Measurements from ENCODE around the gene CAND2. TPM values are rescaled to one million over a fixed set of nuclear protein-coding genes. Genes with fewer than 3 reads are reported as not detected.
"Not testable (repeated sequence)": the region's sequence is repeated elsewhere in the genome, so short reads cannot be mapped to it uniquely, and the experiment has no call there.

The CAND2 gene
- polyA plus RNA-seq, 1 of the 3 experiments (the other 2 are of a cell fraction) = 1.5 TPM

GRCh38 chr3:12852201-12852600 lies 55.7 kb downstream of the CAND2 start:
- no peak overlapping the region for H3K4me2 ChIP-seq
- no peaks in the 10 kb centered on the region for H3K79me2 ChIP-seq (ENCODE audit: insufficient read depth)
- ChIA-PET POLR2A (no interaction called here), CTCF (interaction anchor here (1.0 to 3.0 kb wide), 4 partner anchors 11 to 43 kb away, joined by 3 to 19 read pairs (median 3); partner anchors contain the start of gene RPL32)
- WGBS (ENCODE audit: low lambda C conversion rate) = 52% methylated on average over 3 of the region's 3 CpGs
- H3K4me1 ChIP-seq (ENCODE audit: control insufficient read depth in 1 of 2, insufficient read depth in 2 of 2, low read depth in 1 of 2, low read length in 1 of 2) = no peaks in the 10 kb centered on the region; a peak in 1 of 4 replicates
- TF ChIP-seq YY1 (IDR thresholded peaks at IDR 0.05; ENCODE audit: low read depth) = no peak
- TF ChIP-seq FOXM1 (IDR thresholded peaks at IDR 0.05; ENCODE audit: low read depth) = no peak
- no peak for TF ChIP-seq RFX5 (IDR thresholded peaks at IDR 0.05; ENCODE audit: low read length)
- TF ChIP-seq POLR2AphosphoS5 (IDR thresholded peaks at IDR 0.05; ENCODE audit: low read depth, low read length) = no peak
- TF ChIP-seq GATA2 (CRISPR knock-in tag; IDR thresholded peaks at IDR 0.05) = no peak
- TF ChIP-seq JUND (IDR thresholded peaks at IDR 0.05) = no peak
- TF ChIP-seq PBX3 (IDR thresholded peaks at IDR 0.05) = no peak
- TF ChIP-seq GABPA (IDR thresholded peaks at IDR 0.05; ENCODE audit: low read depth) = no peak
- no peak for TF ChIP-seq REST (IDR thresholded peaks at IDR 0.05; ENCODE audit: low read depth, low read length)
- no peak for TF ChIP-seq TCF12 (IDR thresholded peaks at IDR 0.05)
- TF ChIP-seq SMC3 (IDR thresholded peaks at IDR 0.05; ENCODE audit: low read depth, low read length) = no peak
- no peak for TF ChIP-seq RXRA (IDR thresholded peaks at IDR 0.05; ENCODE audit: borderline replicate concordance, low read depth)
- TF ChIP-seq, protein P1, sequence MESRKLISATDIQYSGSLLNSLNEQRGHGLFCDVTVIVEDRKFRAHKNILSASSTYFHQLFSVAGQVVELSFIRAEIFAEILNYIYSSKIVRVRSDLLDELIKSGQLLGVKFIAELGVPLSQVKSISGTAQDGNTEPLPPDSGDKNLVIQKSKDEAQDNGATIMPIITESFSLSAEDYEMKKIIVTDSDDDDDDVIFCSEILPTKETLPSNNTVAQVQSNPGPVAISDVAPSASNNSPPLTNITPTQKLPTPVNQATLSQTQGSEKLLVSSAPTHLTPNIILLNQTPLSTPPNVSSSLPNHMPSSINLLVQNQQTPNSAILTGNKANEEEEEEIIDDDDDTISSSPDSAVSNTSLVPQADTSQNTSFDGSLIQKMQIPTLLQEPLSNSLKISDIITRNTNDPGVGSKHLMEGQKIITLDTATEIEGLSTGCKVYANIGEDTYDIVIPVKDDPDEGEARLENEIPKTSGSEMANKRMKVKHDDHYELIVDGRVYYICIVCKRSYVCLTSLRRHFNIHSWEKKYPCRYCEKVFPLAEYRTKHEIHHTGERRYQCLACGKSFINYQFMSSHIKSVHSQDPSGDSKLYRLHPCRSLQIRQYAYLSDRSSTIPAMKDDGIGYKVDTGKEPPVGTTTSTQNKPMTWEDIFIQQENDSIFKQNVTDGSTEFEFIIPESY (IDR thresholded peaks at IDR 0.05; ENCODE audit: borderline replicate concordance, low read depth) = no peak
- no peak for TF ChIP-seq RAD21 (IDR thresholded peaks at IDR 0.05; ENCODE audit: low read length)
- TF ChIP-seq, protein P2, sequence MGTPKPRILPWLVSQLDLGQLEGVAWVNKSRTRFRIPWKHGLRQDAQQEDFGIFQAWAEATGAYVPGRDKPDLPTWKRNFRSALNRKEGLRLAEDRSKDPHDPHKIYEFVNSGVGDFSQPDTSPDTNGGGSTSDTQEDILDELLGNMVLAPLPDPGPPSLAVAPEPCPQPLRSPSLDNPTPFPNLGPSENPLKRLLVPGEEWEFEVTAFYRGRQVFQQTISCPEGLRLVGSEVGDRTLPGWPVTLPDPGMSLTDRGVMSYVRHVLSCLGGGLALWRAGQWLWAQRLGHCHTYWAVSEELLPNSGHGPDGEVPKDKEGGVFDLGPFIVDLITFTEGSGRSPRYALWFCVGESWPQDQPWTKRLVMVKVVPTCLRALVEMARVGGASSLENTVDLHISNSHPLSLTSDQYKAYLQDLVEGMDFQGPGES (IDR thresholded peaks at IDR 0.05; ENCODE audit: low read depth, low read length) = no peak
- TF ChIP-seq MXI1 (IDR thresholded peaks at IDR 0.05; ENCODE audit: low read depth, low read length) = no peak
- no peak for TF ChIP-seq USF1 (IDR thresholded peaks at IDR 0.05; ENCODE audit: borderline replicate concordance, low read depth)
- no peak for DNase-seq
- no peaks in the 10 kb centered on the region for H3F3A ChIP-seq (replicated peaks; ENCODE audit: insufficient read depth)
- no peaks in the 10 kb centered on the region for H3K36me3 ChIP-seq (replicated peaks in 1 of 2; ENCODE audit: control insufficient read depth in 1 of 2, insufficient read depth in 2 of 2, low read length in 1 of 2)
- H3K27ac ChIP-seq (ENCODE audit: low read depth in 2 of 2, low read length in 1 of 2) = no peak overlapping the region
- H3K9me2 ChIP-seq = no peaks in the 10 kb centered on the region
- H3K9ac ChIP-seq = no peak overlapping the region
- H2AFZ ChIP-seq (ENCODE audit: low read depth) = no peak overlapping the region
- H3K9me3 ChIP-seq = no peaks in the 10 kb centered on the region
- no peak overlapping the region for H3K4me3 ChIP-seq (ENCODE audit: low read depth in 2 of 2, low read length in 1 of 2)
- no peaks in the 10 kb centered on the region for H4K20me1 ChIP-seq (ENCODE audit: insufficient read depth)
- H3K27me3 ChIP-seq (ENCODE audit: insufficient read depth) = no peaks in the 10 kb centered on the region; the same call in 1 of the 2 replicates

DNA sequence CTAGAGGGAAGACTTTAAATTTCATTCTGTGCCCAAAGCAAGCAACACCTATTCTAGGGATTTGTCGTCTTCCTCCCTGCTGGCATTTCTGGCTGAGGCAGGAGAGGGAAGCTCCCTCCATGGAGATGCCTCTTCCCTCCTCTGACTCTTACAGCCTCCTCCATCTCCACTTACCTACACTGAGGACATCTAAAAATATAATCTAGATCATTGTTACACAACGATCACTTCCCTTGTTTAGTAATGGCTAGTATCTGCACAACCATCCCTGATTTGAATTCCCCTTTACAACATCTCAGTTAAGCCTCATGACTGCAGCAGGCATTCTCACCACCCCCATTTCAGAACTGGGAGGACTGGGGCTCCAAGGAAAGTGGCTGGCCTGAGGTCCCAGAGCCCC lies 57.4 kb downstream of the CAND2 start:
- WGBS (ENCODE audit: low lambda C conversion rate) = 61% methylated on average over 2 of the region's 2 CpGs
- H3K9me3 ChIP-seq; H3K9ac ChIP-seq; H3K9me2 ChIP-seq; H3K36me3 ChIP-seq (replicated peaks in 1 of 2; ENCODE audit: control insufficient read depth in 1 of 2, insufficient read depth in 2 of 2, low read length in 1 of 2); H3F3A ChIP-seq (replicated peaks; ENCODE audit: insufficient read depth); H3K27me3 ChIP-seq (ENCODE audit: insufficient read depth); H3K4me3 ChIP-seq (ENCODE audit: low read depth in 2 of 2, low read length in 1 of 2); DNase-seq; H3K27ac ChIP-seq (ENCODE audit: low read depth in 2 of 2, low read length in 1 of 2); H3K79me2 ChIP-seq (ENCODE audit: insufficient read depth); H4K20me1 ChIP-seq (ENCODE audit: insufficient read depth); POLR2A ChIA-PET; H3K4me2 ChIP-seq; H3K4me1 ChIP-seq (ENCODE audit: control insufficient read depth in 1 of 2, insufficient read depth in 2 of 2, low read depth in 1 of 2, low read length in 1 of 2); H2AFZ ChIP-seq (ENCODE audit: low read depth): not testable (repeated sequence)
- CTCF ChIA-PET = interaction anchor here (0.6 to 3.0 kb wide), 3 partner anchors 10 to 37 kb away, joined by 3 to 19 read pairs (median 4); partner anchors contain the start of gene RPL32
